Colonic mucosa (tissue), 4 donors: ENCODE measurements around the gene IQCE. TPM values are rescaled to one million over a fixed set of nuclear protein-coding genes. Genes with fewer than 3 reads are reported as not detected.

Source experiments
- DNase-seq: peaks from one replicate; pipeline ENCODE4 v3.0.0-alpha.2; 2020
- H3K27ac ChIP-seq: fragments of 200-600 bp; one replicate; pipeline ENCODE4 v1.8.0; 2021
- H3K27me3 ChIP-seq: fragments of 200-600 bp; one replicate; pipeline ENCODE4 v1.8.0; 2021
- H3K36me3 ChIP-seq: fragments of 200-600 bp; one replicate; pipeline ENCODE4 v1.8.0; 2021
- H3K4me1 ChIP-seq: fragments of 200-600 bp; one replicate; pipeline ENCODE4 v1.8.0; 2021; ENCODE audit warnings: mild to moderate bottlenecking
- H3K4me3 ChIP-seq: fragments of 200-600 bp; one replicate; pipeline ENCODE4 v1.8.0; 2021
- H3K9ac ChIP-seq, 2 donors: one replicate each; pipeline ENCODE4 v1.7.0; 2013; ENCODE audit warnings: control low read depth in 2 of 2, low read depth in 2 of 2, low read length in 2 of 2
- H3K9me3 ChIP-seq: fragments of 200-600 bp; one replicate; pipeline ENCODE4 v1.8.0; 2021
- intact Hi-C: fragments of 100-400 bp; cut with DNase I; formaldehyde crosslinking; loops from one replicate; pipeline ENCODE4 v1.14.1; 2022
- total RNA-seq, 2 donors: library from RNA; stranded (reverse); fragmentation: NEBNext Ultra II Directional in 1 of 2; extraction: Animal tissue kit (Norgen Biotek cat#: 25700) in 1 of 2; gene quantifications; one replicate each; pipeline ENCODE4 v1.2.1, GENCODE V29; 2021
- TF ChIP-seq, protein P1 (sequence below): fragments of 200-600 bp; IDR thresholded peaks from one replicate; pipeline ENCODE4 v1.8.0; 2022; ENCODE audit warnings: antibody characterized with exemption, mild to moderate bottlenecking
- donor health status: healthy.
- donor health status: DM: no; HTN: no; CAD: no.
- donor health status: DM: no; HTN: no; CAD: no.

Gene IQCE
- total RNA-seq, 2 donors from 2014 or later: 23.2 to 36.3 TPM

- TF ChIP-seq, protein P1, sequence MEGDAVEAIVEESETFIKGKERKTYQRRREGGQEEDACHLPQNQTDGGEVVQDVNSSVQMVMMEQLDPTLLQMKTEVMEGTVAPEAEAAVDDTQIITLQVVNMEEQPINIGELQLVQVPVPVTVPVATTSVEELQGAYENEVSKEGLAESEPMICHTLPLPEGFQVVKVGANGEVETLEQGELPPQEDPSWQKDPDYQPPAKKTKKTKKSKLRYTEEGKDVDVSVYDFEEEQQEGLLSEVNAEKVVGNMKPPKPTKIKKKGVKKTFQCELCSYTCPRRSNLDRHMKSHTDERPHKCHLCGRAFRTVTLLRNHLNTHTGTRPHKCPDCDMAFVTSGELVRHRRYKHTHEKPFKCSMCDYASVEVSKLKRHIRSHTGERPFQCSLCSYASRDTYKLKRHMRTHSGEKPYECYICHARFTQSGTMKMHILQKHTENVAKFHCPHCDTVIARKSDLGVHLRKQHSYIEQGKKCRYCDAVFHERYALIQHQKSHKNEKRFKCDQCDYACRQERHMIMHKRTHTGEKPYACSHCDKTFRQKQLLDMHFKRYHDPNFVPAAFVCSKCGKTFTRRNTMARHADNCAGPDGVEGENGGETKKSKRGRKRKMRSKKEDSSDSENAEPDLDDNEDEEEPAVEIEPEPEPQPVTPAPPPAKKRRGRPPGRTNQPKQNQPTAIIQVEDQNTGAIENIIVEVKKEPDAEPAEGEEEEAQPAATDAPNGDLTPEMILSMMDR: no peak
- intact Hi-C loops: no loop called here
- Histone ChIP-seq H3K36me3 (no peaks in the 10 kb centered on the region), H3K27ac (peak within 1 kb of the TSS; percentile 82), H3K4me1 (peaks cover 15% of the 10 kb centered on the region), H3K9ac (peak within 1 kb of the TSS; percentile 65 to 98), H3K9me3 (no peaks in the 10 kb centered on the region), H3K27me3 (no peaks in the 10 kb centered on the region), H3K4me3 (peak within 1 kb of the TSS; percentile 53)
- DNase-seq: peak; percentile 91
Measured at GRCh38 chr7:2519119-2519930, 39.5 kb upstream of the IQCE start, which contains the start of gene LFNG. LFNG (plus strand) TSS chr7:2519774; CDS start chr7:2519862, 88 bp downstream.

DNA sequence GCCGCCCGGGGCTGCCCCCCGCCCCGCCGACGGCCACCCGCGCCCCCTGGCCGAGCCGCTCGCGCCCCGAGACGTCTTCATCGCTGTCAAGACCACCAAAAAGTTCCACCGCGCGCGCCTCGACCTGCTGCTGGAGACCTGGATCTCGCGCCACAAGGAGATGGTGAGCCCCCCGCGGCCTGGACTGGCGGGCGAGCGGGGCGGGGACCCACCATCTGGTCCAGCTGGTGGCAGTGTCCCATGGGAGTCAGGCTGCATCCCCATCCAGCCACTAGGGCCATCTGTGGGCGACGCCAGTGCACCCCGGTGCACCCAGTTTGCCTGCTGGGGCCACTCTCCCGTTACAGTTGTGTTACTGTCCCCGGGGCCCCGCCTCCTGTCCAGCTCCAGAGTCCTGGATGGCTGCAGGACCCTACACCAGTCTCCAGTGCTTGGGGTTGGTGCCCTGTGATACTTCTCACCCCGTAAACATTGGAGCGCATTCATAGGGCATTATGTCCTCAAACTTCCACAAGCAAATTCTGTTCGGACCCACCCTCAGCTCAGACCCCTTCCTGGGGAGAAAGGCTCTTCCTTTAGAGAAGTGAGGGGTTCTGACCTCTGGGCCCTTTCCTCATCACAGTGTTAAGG is 38.5 kb upstream of the IQCE start:
- TF ChIP-seq, protein P1: no peak
- Histone ChIP-seq H3K4me3 (peak overlapping the region; percentile 53), H3K27me3 (no peaks in the 10 kb centered on the region), H3K9ac (peak overlapping the region; percentile 57 to 98), H3K36me3 (no peaks in the 10 kb centered on the region), H3K27ac (peak overlapping the region; percentile 82), H3K4me1 (peaks cover 19% of the 10 kb centered on the region), H3K9me3 (no peaks in the 10 kb centered on the region)
- intact Hi-C loops: no loop called here
- peak; percentile 68 for DNase-seq

DNA sequence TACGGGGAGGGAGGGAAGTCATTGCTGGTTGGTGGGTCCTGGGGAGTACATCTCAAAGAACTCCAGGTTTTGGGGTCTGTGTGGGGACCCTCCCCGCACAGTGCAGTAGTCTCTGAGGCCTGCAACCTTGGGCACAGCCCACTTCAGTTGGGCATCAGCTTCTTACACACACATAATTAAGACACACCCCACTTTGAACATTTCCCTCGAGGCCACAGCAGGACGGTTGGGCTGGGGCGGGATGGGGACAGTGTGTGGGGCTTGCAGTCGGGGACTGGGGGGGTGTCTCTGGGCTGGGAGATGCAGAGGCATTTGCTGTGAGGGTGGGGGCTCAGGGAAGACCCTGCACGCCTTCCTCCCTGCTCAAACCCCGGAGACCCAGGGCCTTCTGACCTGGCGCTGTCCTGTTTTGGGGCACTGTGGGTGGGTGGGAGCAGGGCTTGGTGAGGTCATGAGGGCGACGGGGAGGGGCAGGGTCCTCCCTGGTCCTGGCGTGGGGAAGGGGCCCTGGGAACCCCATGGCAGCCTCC is 38.0 kb upstream of the IQCE start:
- peaks cover 25% of the 10 kb centered on the region for H3K4me1 ChIP-seq
- intact Hi-C loops: no loop called here
- no peaks in the 10 kb centered on the region for H3K9me3 ChIP-seq
- H3K27ac ChIP-seq: peak overlapping the region; percentile 82
- TF ChIP-seq, protein P1: no peak
- peak overlapping the region; percentile 53 for H3K4me3 ChIP-seq
- H3K9ac ChIP-seq: peak overlapping the region; percentile 57 to 98
- no peaks in the 10 kb centered on the region for H3K36me3 ChIP-seq
- DNase-seq: peak; percentile 69
- no peaks in the 10 kb centered on the region for H3K27me3 ChIP-seq

DNA sequence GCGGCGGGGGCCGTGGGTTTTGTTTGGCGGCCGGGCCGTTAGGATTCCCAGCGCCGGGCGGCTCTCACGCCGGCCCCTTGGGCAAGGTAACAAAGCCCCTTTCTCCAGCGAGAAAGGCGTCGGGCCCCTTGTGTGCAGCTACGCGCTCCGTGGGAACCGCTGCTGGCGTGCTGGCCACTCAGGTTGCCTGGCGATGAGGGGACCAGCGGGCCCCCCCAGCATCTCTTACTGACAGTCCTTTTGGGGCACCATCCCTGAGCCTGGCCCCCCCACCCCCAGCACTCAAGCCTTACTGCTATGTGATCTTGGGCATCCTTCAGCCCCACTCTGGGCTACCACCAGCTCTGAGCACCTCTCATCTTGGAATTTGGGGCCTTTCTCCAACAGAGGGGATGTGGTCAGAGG is 37.4 kb upstream of the IQCE start:
- Histone ChIP-seq H3K36me3 (no peaks in the 10 kb centered on the region), H3K27ac (peak overlapping the region; percentile 82)

More for the DNA sequence above, 37.4 kb upstream of the IQCE start:
- Histone ChIP-seq H3K9me3 (no peaks in the 10 kb centered on the region), H3K27me3 (no peaks in the 10 kb centered on the region), H3K4me3 (peak overlapping the region; percentile 53), H3K4me1 (peaks cover 30% of the 10 kb centered on the region), H3K9ac (peak overlapping the region; percentile 57 to 98)
- DNase-seq: no peak
- TF ChIP-seq, protein P1: no peak
- intact Hi-C loops: no loop called here
